DMS79 treated with DMSO at 0.1 percent for 48 hours (cell line): ENCODE results near the gene TAS1R3.

ENCODE experiments used
- DNase-seq: peaks from one replicate; lab custom pipeline; 2025; lab: John Stamatoyannopoulos, UW

Gene TAS1R3

DNA sequence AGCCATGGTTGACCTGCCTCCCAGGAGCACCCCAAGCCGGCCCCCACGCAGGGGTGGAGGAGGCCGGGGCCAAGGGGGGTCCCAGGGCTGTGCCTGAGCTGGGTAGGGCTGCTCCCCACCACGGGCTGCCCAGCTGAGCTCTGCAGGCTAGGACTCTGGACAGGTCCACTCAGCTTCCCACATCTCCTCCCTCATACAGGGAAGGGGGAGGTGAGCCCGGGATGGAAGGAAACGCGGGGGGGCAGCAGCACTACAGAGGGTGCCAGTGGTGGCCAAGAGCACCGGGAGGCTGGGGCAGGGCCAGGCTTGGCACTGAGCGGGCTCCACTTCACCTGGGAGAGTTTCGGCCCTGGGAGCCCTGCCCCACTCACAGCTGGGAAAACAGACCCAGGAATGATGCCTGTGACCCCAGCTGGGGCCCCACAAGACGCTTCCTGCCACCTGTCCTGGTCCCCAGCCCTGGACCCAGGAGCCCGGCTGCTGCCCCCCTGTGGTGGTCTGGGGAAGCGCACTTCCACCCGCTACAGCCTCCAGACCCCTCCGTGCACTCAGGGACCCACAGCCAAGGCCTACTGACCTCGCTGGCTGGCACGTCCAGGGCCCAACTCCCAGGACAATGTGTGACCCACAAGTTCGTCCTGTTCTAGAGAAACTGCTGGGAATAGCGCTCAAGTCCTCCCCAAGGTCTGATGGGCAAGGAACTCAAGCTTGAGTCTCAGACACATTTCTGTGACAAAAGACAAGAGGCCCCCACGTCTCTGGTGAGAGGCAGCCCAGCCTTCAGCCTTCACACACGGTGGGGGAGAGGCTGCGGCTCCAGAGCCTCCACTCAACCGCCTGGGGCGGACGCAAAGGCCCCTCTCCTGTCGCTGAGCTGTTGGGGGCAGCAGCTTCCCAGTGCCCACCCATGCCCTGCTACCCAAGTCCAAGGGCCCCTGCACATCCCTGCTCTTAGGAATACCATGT lies 40.9 kb downstream of the TAS1R3 start:
- DNase-seq: peak; percentile 16

GRCh38 chr1:1373051-1373814 lies 42.2 kb downstream of the TAS1R3 start:
- DNase-seq: no peak

DNA sequence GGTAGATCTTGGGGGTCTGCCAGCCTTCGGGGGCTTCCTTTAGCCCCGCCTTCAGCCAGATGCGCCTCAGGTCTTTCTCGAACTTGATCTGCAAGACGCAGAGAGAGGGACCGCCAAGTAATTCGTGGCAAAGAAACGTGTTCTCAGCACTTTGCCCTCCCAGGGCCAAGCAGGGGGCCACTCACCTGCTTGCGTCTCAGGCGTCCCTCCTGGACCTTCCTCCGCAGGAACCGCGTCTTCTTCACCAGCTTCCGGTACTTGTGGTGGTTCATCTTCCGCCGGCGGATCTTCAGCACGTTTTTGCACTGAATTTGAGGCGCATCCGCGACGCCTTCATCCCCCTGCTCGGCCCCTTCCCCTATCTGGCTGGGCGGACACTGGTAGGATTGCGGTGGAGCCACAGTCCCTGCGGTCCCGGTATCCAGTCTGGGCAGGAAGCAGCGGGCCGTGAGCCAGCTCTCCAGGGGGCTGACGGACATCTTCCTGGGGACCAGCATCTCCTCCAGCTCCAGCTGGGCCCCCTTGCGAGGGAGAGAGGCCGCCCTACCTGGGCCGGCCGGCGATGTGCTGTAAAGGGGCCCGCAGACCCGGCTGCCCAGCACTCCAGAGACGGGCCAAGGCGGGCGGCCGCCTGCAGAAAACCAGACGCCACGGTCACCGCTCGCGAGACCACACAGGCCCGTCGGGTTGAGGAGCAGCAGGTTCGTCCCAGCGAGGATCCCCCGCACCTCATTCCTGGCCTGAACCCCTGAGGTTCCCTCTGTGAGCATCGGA lies 42.9 kb downstream of the TAS1R3 start:
- no peak for DNase-seq

DNA sequence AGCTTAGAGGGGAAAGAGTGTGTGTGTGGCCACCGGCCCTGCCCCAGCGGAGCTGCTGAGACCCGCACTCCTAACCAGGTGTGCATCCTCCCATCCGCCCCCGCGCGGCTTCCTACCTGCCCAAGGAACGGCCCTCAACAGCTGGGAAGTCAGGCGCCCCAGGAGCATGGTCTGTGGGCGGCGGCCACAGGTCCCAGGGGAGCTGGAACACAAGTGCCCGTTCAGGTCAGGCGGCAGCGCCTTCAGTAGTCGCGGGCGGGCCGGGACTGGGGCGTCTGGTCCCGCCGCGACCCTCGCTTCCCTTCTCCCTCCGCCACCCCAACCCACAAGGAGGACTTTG lies 43.5 kb downstream of the TAS1R3 start:
- no peak for DNase-seq

DNA sequence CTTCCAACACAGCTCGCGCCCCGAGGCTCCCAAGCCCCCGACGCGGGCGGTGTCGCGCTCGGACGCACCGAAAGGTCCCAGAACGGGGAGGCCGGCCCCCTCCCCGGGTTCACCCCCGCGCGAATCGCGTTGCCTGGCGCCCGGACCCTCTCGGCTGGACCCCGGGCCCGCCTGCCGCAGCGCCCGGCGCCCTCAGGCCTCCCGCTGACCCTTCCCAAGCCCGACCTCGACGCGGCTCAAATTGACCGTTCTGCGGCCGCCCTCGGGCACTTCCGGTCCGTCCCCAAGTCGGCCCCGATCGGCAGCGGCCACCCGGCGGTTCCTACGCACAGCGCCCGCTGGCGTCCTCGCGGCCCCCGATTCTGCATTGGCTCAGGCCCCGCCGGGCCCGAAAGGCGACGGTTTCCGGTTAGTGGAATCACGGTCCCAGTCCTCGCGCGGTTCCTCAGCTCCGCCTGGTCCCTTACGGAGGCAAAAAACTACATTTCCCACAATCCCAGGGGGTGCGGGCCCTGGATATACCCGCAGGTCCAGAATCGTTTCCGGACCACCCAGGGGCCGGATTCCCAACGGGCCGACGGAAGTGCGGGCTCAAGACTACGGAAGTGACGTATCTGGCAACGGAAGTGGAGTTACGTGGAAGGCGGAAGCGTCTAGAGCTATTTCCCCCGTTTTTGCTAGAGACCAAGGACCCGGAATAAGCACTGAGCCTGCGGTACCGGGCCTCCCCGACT lies 44.0 kb downstream of the TAS1R3 start, which contains the start of gene AURKAIP1:
Gene AURKAIP1, minus strand, starts transcription at position 279 of the 734 bp plus-strand sequence. CDS start 451 bp downstream, outside the sequence.
- DNase-seq: peak; percentile 99

DNA sequence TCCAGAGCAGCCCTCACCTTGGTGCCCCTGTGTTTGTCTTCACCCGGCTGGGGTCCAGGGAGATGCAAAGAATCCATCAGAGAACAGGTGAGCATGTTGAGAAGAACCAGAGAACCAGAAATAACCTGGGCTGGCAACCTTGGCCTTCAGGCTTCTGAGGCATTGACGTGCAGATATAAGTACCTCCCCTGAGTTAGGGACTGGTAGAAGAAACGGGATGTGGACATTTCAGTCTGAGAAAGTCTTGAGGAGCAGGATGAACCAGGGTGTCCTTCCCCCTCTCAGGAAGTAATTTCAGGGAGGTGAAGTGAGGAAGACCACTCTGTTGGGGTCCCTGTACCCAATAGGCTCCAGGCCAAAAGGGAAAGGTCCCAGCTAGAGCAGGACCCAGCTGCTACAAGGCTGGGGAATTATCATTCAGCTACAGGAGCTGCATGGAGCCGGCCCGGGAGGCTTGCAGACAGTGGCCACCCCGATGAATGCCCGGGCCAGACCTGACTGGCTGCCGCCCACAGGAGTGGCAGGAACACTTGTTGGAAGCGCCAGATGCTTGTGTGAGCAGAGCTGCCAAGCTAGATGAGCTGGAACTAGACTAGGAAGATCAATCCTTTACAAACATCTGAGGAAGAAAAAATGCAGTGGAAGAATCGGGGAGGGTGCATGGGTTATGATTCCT lies 45.6 kb downstream of the TAS1R3 start:
- DNase-seq: no peak

DNA sequence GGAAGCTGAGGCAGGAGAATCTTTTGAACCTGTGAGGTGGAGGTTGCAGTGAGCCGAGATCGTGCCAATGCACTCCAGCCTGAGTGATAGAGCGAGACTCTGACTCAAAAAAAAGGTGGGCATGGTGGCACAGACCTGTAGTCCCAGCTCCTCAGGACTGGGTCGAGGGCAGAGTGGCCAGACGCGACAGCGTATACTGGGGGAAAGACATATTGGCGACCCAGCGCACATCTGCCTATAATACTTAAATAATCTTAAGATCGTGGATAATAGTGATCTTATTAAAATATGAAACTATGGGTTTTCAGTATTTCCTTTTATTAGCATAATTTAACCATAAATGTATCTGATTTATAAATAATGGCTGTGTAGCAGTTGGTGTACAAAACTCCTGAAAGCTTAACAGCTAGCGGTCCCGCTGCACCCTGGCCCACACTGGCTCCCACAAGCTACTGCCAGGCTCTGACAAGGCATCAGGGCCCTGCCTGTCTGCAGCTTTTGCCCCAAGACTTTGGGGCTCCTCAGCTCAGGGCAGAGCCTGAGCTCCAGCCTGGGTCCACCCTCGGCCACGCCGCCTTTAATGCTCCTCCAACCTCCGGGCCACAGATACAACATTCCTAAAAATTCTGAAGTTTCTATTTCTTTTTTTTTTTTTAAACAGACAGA lies 46.6 kb downstream of the TAS1R3 start:
- no peak for DNase-seq

DNA sequence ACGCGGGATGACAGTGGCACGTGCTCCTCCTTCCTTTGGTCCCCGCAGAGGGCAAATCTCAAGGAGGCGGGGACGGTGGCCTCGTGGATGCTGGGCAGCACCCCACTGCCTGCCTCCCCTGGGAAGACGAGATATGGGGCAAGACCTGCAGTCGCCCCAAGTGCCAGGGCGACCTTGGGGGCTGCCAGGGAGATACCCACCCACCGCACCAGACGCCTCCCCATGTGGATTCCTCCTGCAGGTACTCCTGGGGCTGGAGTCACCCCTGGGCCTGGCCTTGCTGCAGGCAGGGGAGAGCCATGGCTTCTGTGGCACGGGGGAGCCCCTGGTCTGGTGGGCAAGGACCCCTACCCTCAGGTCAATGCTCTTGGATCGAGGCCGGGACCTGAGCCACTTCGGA lies 49.8 kb downstream of the TAS1R3 start:
- no peak for DNase-seq

GRCh38 chr1:1381294-1381693 lies 50.2 kb downstream of the TAS1R3 start:
- DNase-seq: no peak
